ENCODE measurements around the gene EEF1E1. TPM values are rescaled to one million over a fixed set of nuclear protein-coding genes. Genes with fewer than 3 reads are reported as not detected.
"Not testable (repeated sequence)": the region's sequence is repeated elsewhere in the genome, so short reads cannot be mapped to it uniquely, and the experiment has no call there.

The EEF1E1 gene
- total RNA-seq, 4 donors from 2014 or later = 14.7 to 44.1 (median 20.5) TPM

GRCh38 chr6:8057263-8057662 is 45.1 kb downstream of the EEF1E1 start:
- Histone ChIP-seq H3K27ac (no peak overlapping the region), H3K4me1 (peaks cover 0 to 8% (median 0%) of the 10 kb centered on the region in 4 donors), H3K4me3 (no peak overlapping the region), H3K36me3 (peaks cover 0 to 59% (median 0%) of the 10 kb centered on the region in 3 donors), H3K27me3 (no peaks in the 10 kb centered on the region), H3K9me3 (no peaks in the 10 kb centered on the region)
- 80 to 81% methylated on average over 4 of the region's 4 CpGs for WGBS, 2 donors
- DNase-seq (ENCODE audit: low spot score in 2 of 2) = no peak
- TF ChIP-seq POLR2A (IDR thresholded peaks at IDR 0.05) = no peak
- no peak for TF ChIP-seq EP300 (IDR thresholded peaks at IDR 0.05)
- TF ChIP-seq CTCF (IDR thresholded peaks at IDR 0.05) = no peak

GRCh38 chr6:8054276-8054675 is 48.1 kb downstream of the EEF1E1 start:
- 78 to 82% methylated on average over 2 of the region's 2 CpGs for WGBS, 2 donors
- H3K36me3 ChIP-seq = peaks cover 0 to 42% (median 0%) of the 10 kb centered on the region in 3 donors
- H3K27me3 ChIP-seq = no peaks in the 10 kb centered on the region
- H3K9me3 ChIP-seq = no peaks in the 10 kb centered on the region
- no peak overlapping the region for H3K4me3 ChIP-seq
- no peak for DNase-seq (ENCODE audit: low spot score in 2 of 2)
- peaks cover 0 to 8% (median 0%) of the 10 kb centered on the region in 4 donors for H3K4me1 ChIP-seq
- H3K27ac ChIP-seq = no peak overlapping the region
- TF ChIP-seq EP300 (IDR thresholded peaks at IDR 0.05) = no peak
- TF ChIP-seq POLR2A (IDR thresholded peaks at IDR 0.05) = no peak
- no peak for TF ChIP-seq CTCF (IDR thresholded peaks at IDR 0.05)

GRCh38 chr6:8047541-8048292 is 54.6 kb downstream of the EEF1E1 start:
- Histone ChIP-seq H3K27ac (peak overlapping the region in 2 of 4 donors; percentile 63 to 65), H3K27me3 (no peaks in the 10 kb centered on the region), H3K36me3 (peaks cover 0 to 26% (median 0%) of the 10 kb centered on the region in 3 donors), H3K4me3 (no peak overlapping the region), H3K9me3 (no peaks in the 10 kb centered on the region), H3K4me1 (peaks cover 0 to 13% (median 0%) of the 10 kb centered on the region in 4 donors)
- TF ChIP-seq EP300 (IDR thresholded peaks at IDR 0.05) (no peak), CTCF (IDR thresholded peaks at IDR 0.05) (no peak), POLR2A (IDR thresholded peaks at IDR 0.05) (no peak)
- 27 to 30% methylated on average over 3 of the region's 3 CpGs for WGBS, 2 donors
- no peak for DNase-seq (ENCODE audit: low spot score in 2 of 2)

- WGBS, 2 donors = 91 to 97% methylated on average over 4 of the region's 4 CpGs
- H3K4me1 ChIP-seq = peaks cover 0 to 13% (median 0%) of the 10 kb centered on the region in 4 donors
- not testable (repeated sequence) for H3K4me3 ChIP-seq; H3K27ac ChIP-seq; H3K9me3 ChIP-seq; DNase-seq (ENCODE audit: low spot score in 2 of 2); H3K27me3 ChIP-seq
- H3K36me3 ChIP-seq = peaks cover 0 to 23% (median 0%) of the 10 kb centered on the region in 3 donors
Measured at GRCh38 chr6:8045769-8046168, 56.6 kb downstream of the EEF1E1 start.

- Histone ChIP-seq H3K36me3 (peaks cover 0 to 44% (median 0%) of the 10 kb centered on the region in 3 donors), H3K27ac (no peak overlapping the region), H3K9me3 (no peaks in the 10 kb centered on the region), H3K27me3 (no peaks in the 10 kb centered on the region), H3K4me1 (peaks cover 0 to 12% (median 0%) of the 10 kb centered on the region in 4 donors), H3K4me3 (no peak overlapping the region)
- TF ChIP-seq CTCF (IDR thresholded peaks at IDR 0.05) (no peak), POLR2A (IDR thresholded peaks at IDR 0.05) (no peak), EP300 (IDR thresholded peaks at IDR 0.05) (no peak)
- 64 to 72% methylated on average over 3 of the region's 3 CpGs for WGBS, 2 donors
- DNase-seq (ENCODE audit: low spot score in 2 of 2) = no peak
Measured at GRCh38 chr6:8043221-8043620, 59.1 kb downstream of the EEF1E1 start.

Measured in tibial nerve (tissue), 4 donors.